HepG2 (cell line): ENCODE data around the gene CAPZA1. TPM values are rescaled to one million over a fixed set of nuclear protein-coding genes. Genes with fewer than 3 reads are reported as not detected.
A peak's percentile ranks its signal among the peaks of the same experiment; 100 is the strongest.

Experiments
- FOSL1 ChIP-seq: sonication (generic); formaldehyde crosslinking; IDR thresholded peaks from 2 replicates; pipeline ENCODE4 v1.9.0; 2021; ENCODE audit warnings: missing genetic modification reagents, borderline replicate concordance
- KAT8 ChIP-seq: IDR thresholded peaks from 2 replicates; pipeline ENCODE4 v1.6.1; 2016; ENCODE audit warnings: missing genetic modification reagents, missing compliant biosample characterization
- MXI1 ChIP-seq: IDR thresholded peaks from 3 replicates; pipeline ENCODE4 v1.6.1; 2012; ENCODE audit warnings: low read depth, low read length, inconsistent platforms, borderline replicate concordance
- MZF1 ChIP-seq: sonication (generic); formaldehyde crosslinking; IDR thresholded peaks from 2 replicates; pipeline ENCODE4 v1.8.1; 2023; ENCODE audit warnings: mild to moderate bottlenecking, missing genetic modification reagents, borderline replicate concordance
- POLR2AphosphoS5 ChIP-seq: IDR thresholded peaks from 2 replicates; pipeline ENCODE4 v1.6.1; 2012; ENCODE audit warnings: low read depth, low read length
- ZNF234 ChIP-seq: sonication (generic); formaldehyde crosslinking; conservative IDR thresholded peaks from 2 replicates; pipeline ENCODE4 v1.5.1; 2020; ENCODE audit warnings: mild to moderate bottlenecking, missing genetic modification reagents
- ZNF264 ChIP-seq: sonication (generic); formaldehyde crosslinking; IDR thresholded peaks from 2 replicates; pipeline ENCODE4 v1.4.0; 2020; ENCODE audit warnings: missing genetic modification reagents
- ZNF564 ChIP-seq: sonication (generic); formaldehyde crosslinking; IDR thresholded peaks from 2 replicates; pipeline ENCODE4 v1.8.1; 2023; ENCODE audit warnings: mild to moderate bottlenecking, missing genetic modification reagents
- ZNF644 ChIP-seq: IDR thresholded peaks from 2 replicates; pipeline ENCODE4 v1.6.1; 2016; ENCODE audit warnings: low read depth
- ZNF850 ChIP-seq: sonication (generic); formaldehyde crosslinking; conservative IDR thresholded peaks from 2 replicates; pipeline ENCODE4 v1.9.0; 2021; ENCODE audit warnings: mild to moderate bottlenecking, missing genetic modification reagents
- polyA plus RNA-seq, 8 experiments: library from polyadenylated mRNA; depleted of rRNA in 3 of 8; stranded (reverse) in 7 of 8; unstranded in 1 of 8; fragments of >200 nt; fragmentation: Illumina TruSeq in 4 of 8; extraction: Trizol in 4 of 8; gene quantifications; 2 replicates each; pipeline versions ENCODE4 v1.2.1 to v1.2.3, GENCODE V29; 2011 to 2016; ENCODE audit warnings: low read depth in 4 of 8, missing spikeins in 1 of 8, mixed read lengths in 1 of 8; ENCODE audit not compliant: insufficient read depth in 1 of 8
- total RNA-seq, 5 experiments: library from RNA; depleted of rRNA; stranded (reverse); fragments of >200 nt; fragmentation: Illumina TruSeq; extraction: Trizol; gene quantifications; 2 replicates each; pipeline ENCODE4 v1.2.3, GENCODE V29; 2016; ENCODE audit warnings: low read depth in 1 of 5
- TF ChIP-seq, protein P1 (sequence below), 2 experiments: sonication (generic) in 1 of 2; formaldehyde crosslinking in 1 of 2; IDR thresholded peaks; 2 replicates each; pipeline versions ENCODE4 v1.4.0 to v1.6.1; 2016 to 2020; ENCODE audit warnings: borderline replicate concordance in 1 of 2, low read depth in 1 of 2, mild to moderate bottlenecking in 1 of 2, missing genetic modification reagents in 1 of 2
- TF ChIP-seq, protein P2 (sequence below): sonication (generic); formaldehyde crosslinking; IDR thresholded peaks from 2 replicates; pipeline ENCODE4 v1.4.0; 2020; ENCODE audit warnings: missing genetic modification reagents; ENCODE audit errors: not compliant biosample characterization
- TF ChIP-seq, protein P3 (sequence below): sonication (generic); formaldehyde crosslinking; IDR thresholded peaks from 2 replicates; pipeline ENCODE4 v1.5.0; 2020; ENCODE audit warnings: missing genetic modification reagents, mild to moderate bottlenecking, borderline replicate concordance
- TF ChIP-seq, protein P4 (sequence below): IDR thresholded peaks from 2 replicates; pipeline ENCODE4 v1.6.1; 2018; ENCODE audit warnings: missing genetic modification reagents
- TF ChIP-seq, protein P5 (sequence below): sonication (generic); formaldehyde crosslinking; IDR thresholded peaks from 2 replicates; pipeline ENCODE4; 2020; ENCODE audit warnings: missing genetic modification reagents, mild to moderate bottlenecking, borderline replicate concordance

The CAPZA1 gene
- total and polyA plus RNA-seq, 2 of the 13 experiments (the other 11 are each of a cell fraction or from before 2014, with no cell fraction given), result 67.0 to 117 TPM

DNA sequence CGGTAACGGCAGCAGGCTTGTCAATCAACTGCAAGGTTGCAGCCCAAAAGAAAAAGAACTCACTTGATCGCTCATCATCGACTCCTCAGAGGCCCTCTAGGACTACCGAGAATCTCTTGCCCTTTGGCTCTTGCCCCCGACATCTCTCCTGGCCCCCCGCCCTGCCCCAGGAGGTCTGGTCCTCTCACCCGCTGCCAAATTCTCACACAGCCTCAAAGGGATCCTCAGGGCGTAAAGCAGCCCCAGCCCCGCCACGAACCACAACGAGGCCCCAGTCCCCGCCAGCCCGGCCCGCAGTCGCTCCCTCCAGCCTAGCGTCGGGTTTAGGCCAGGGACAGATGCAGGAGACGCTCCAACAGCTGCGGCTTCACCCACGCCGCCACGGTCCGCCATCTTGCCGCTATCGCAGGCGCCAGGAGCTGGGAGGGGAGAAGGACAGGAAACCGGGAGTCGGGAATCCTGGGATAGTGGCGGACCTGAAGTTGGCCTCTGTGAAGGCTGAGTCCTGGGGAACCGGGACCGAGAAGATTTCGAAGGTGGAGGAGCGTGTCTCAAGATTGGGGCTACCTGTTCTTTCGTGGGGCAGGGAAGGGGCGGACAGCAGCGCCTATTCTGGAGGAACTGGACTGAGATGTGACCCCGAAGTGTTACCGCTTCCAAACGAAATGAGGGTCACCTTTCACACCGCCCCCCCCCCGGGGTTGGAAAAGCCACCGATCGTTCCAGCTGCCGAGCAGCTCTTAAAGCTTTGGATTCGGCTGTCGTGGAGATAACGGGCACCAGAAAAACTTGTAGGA, 713 bp upstream of the CAPZA1 start, which contains the start of gene ST7L (continued):
- TF ChIP-seq, protein P1, sequence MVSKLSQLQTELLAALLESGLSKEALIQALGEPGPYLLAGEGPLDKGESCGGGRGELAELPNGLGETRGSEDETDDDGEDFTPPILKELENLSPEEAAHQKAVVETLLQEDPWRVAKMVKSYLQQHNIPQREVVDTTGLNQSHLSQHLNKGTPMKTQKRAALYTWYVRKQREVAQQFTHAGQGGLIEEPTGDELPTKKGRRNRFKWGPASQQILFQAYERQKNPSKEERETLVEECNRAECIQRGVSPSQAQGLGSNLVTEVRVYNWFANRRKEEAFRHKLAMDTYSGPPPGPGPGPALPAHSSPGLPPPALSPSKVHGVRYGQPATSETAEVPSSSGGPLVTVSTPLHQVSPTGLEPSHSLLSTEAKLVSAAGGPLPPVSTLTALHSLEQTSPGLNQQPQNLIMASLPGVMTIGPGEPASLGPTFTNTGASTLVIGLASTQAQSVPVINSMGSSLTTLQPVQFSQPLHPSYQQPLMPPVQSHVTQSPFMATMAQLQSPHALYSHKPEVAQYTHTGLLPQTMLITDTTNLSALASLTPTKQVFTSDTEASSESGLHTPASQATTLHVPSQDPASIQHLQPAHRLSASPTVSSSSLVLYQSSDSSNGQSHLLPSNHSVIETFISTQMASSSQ (IDR thresholded peaks at IDR 0.05; ENCODE audit: low read depth), result no peak
- TF ChIP-seq, protein P1 (CRISPR knock-in tag; IDR thresholded peaks at IDR 0.05; ENCODE audit: borderline replicate concordance), result peak; percentile 56; the same call in 1 of the 2 replicates
- TF ChIP-seq, protein P2, sequence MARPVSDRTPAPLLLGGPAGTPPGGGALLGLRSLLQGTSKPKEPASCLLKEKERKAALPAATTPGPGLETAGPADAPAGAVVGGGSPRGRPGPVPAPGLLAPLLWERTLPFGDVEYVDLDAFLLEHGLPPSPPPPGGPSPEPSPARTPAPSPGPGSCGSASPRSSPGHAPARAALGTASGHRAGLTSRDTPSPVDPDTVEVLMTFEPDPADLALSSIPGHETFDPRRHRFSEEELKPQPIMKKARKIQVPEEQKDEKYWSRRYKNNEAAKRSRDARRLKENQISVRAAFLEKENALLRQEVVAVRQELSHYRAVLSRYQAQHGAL (CRISPR knock-in tag), result no peak
- TF ChIP-seq, protein P3, sequence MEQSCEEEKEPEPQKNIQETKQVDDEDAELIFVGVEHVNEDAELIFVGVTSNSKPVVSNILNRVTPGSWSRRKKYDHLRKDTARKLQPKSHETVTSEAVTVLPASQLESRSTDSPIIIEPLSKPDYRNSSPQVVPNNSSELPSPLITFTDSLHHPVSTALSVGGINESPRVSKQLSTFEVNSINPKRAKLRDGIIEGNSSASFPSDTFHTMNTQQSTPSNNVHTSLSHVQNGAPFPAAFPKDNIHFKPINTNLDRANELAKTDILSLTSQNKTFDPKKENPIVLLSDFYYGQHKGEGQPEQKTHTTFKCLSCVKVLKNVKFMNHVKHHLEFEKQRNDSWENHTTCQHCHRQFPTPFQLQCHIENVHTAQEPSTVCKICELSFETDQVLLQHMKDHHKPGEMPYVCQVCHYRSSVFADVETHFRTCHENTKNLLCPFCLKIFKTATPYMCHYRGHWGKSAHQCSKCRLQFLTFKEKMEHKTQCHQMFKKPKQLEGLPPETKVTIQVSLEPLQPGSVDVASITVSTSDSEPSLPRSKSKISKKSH (CRISPR knock-in tag), result peak; percentile 88; the same call in 1 of the 2 replicates
- TF ChIP-seq MZF1 (CRISPR knock-in tag), result no peak
- TF ChIP-seq, protein P4, sequence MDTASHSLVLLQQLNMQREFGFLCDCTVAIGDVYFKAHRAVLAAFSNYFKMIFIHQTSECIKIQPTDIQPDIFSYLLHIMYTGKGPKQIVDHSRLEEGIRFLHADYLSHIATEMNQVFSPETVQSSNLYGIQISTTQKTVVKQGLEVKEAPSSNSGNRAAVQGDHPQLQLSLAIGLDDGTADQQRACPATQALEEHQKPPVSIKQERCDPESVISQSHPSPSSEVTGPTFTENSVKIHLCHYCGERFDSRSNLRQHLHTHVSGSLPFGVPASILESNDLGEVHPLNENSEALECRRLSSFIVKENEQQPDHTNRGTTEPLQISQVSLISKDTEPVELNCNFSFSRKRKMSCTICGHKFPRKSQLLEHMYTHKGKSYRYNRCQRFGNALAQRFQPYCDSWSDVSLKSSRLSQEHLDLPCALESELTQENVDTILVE (CRISPR knock-in tag), result no peak
- TF ChIP-seq POLR2AphosphoS5, result peak; percentile 84
- TF ChIP-seq ZNF234 (CRISPR knock-in tag), result no peak
- TF ChIP-seq, protein P5, sequence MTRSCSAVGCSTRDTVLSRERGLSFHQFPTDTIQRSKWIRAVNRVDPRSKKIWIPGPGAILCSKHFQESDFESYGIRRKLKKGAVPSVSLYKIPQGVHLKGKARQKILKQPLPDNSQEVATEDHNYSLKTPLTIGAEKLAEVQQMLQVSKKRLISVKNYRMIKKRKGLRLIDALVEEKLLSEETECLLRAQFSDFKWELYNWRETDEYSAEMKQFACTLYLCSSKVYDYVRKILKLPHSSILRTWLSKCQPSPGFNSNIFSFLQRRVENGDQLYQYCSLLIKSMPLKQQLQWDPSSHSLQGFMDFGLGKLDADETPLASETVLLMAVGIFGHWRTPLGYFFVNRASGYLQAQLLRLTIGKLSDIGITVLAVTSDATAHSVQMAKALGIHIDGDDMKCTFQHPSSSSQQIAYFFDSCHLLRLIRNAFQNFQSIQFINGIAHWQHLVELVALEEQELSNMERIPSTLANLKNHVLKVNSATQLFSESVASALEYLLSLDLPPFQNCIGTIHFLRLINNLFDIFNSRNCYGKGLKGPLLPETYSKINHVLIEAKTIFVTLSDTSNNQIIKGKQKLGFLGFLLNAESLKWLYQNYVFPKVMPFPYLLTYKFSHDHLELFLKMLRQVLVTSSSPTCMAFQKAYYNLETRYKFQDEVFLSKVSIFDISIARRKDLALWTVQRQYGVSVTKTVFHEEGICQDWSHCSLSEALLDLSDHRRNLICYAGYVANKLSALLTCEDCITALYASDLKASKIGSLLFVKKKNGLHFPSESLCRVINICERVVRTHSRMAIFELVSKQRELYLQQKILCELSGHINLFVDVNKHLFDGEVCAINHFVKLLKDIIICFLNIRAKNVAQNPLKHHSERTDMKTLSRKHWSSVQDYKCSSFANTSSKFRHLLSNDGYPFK (CRISPR knock-in tag), result peak; percentile 88; the same call in 1 of the 2 replicates
- no peak for TF ChIP-seq FOSL1 (CRISPR knock-in tag)
- TF ChIP-seq MXI1, result peak; percentile 28; the same call in 1 of the 3 replicates
- TF ChIP-seq ZNF564 (CRISPR knock-in tag), result no peak; the same call in none of the 2 replicates
- 0 out of 2 replicates have a peak, but pooled peaks have one; percentile 17 for TF ChIP-seq ZNF644 (CRISPR knock-in tag)
- TF ChIP-seq ZNF264 (CRISPR knock-in tag), result peak; percentile 34; the same call in 1 of the 2 replicates
- no peak for TF ChIP-seq ZNF850 (CRISPR knock-in tag)
- peak; percentile 74; the same call in 1 of the 2 replicates for TF ChIP-seq KAT8 (CRISPR knock-in tag)
